ENCODE measurements around the gene CETP.

Gene CETP

DNA sequence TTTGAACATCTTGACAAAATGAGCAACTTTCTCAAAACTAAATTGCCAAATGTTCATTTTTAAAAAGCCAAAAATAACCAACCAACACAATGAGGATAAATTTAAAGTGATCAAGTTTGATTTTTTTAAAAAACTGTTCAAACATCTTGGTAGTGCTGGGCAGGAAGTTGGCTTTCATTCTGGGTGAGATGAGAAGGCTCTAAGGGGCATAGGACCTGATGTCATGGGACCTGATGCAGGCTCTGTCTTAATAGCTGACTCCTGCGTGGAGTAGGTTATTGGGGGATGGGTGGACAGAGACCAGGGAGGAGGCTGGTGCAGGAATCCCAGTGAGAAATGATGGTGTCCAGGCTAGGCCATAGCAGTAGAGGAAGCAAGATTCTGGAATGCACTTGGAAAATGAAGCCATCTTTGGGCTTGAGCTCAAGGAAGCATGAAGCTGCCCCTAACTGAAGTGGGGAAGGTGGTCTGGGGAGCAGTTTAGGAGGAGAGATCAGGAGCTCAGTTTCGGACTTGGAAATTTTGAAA, 48.0 kb downstream of the CETP start:
- TF ChIP-seq, protein P1, sequence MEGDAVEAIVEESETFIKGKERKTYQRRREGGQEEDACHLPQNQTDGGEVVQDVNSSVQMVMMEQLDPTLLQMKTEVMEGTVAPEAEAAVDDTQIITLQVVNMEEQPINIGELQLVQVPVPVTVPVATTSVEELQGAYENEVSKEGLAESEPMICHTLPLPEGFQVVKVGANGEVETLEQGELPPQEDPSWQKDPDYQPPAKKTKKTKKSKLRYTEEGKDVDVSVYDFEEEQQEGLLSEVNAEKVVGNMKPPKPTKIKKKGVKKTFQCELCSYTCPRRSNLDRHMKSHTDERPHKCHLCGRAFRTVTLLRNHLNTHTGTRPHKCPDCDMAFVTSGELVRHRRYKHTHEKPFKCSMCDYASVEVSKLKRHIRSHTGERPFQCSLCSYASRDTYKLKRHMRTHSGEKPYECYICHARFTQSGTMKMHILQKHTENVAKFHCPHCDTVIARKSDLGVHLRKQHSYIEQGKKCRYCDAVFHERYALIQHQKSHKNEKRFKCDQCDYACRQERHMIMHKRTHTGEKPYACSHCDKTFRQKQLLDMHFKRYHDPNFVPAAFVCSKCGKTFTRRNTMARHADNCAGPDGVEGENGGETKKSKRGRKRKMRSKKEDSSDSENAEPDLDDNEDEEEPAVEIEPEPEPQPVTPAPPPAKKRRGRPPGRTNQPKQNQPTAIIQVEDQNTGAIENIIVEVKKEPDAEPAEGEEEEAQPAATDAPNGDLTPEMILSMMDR (IDR thresholded peaks at IDR 0.05; ENCODE audit: control insufficient read depth, insufficient read depth, low read depth, low read length, missing control alignments) = no peak

DNA sequence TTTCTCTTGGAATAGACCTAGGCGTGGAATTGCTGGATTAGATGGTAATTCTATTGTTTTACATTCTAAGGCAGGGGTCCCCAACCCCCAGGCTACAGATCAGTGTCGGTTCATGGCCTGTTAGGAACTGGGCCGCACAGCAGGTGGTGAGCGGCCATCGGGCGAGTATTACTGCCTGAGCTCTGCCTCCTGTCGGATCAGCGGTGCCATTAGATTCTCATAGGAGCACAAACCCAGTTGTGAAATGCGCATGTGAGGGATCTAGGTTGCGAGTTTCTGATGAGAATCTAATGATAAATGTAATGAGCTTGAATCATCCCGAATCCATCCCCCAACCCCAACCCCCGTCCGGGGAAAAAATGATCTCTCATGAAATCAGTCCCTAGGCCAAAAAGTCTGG, 50.6 kb downstream of the CETP start:
- TF ChIP-seq, protein P1 (IDR thresholded peaks at IDR 0.05; ENCODE audit: control insufficient read depth, insufficient read depth, low read depth, low read length, missing control alignments) = no peak
- no peak for DNase-seq (ENCODE audit: low read depth)

More for the DNA sequence above, 48.0 kb downstream of the CETP start:
- DNase-seq (ENCODE audit: low read depth) = no peak
- no peak overlapping the region for H3K4me3 ChIP-seq (ENCODE audit: control insufficient read depth, low read depth, low read length)

GRCh38 chr16:57013229-57013628, 51.5 kb downstream of the CETP start:
- TF ChIP-seq, protein P1 (IDR thresholded peaks at IDR 0.05; ENCODE audit: control insufficient read depth, insufficient read depth, low read depth, low read length, missing control alignments) = no peak
- H3K4me3 ChIP-seq (ENCODE audit: control insufficient read depth, low read depth, low read length) = no peak overlapping the region
- peak; percentile 58 for DNase-seq (ENCODE audit: low read depth)

More for the DNA sequence above, 50.6 kb downstream of the CETP start:
- no peak overlapping the region for H3K4me3 ChIP-seq (ENCODE audit: control insufficient read depth, low read depth, low read length)

DNA sequence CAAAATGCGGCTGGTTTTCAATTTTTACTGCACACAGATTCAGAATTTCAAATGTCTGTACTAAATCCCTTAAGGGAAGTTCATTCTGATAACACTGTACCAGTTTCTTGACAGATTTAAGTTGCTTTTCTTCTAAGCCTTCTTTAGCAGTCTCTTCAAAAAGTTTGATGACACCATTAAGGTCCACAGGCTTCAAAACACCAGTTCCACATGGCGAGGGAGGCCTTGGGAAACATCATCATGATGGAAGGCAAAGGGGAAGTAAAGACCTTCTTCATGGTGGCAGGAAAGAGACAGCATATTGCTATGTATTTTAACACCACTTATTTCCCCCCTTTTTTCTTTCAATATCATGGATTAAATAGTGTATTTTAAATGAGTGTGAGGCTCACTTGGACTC, 52.2 kb downstream of the CETP start:
- TF ChIP-seq, protein P1 (IDR thresholded peaks at IDR 0.05; ENCODE audit: control insufficient read depth, insufficient read depth, low read depth, low read length, missing control alignments) = no peak
- no peak overlapping the region for H3K4me3 ChIP-seq (ENCODE audit: control insufficient read depth, low read depth, low read length)
- DNase-seq (ENCODE audit: low read depth) = no peak

DNA sequence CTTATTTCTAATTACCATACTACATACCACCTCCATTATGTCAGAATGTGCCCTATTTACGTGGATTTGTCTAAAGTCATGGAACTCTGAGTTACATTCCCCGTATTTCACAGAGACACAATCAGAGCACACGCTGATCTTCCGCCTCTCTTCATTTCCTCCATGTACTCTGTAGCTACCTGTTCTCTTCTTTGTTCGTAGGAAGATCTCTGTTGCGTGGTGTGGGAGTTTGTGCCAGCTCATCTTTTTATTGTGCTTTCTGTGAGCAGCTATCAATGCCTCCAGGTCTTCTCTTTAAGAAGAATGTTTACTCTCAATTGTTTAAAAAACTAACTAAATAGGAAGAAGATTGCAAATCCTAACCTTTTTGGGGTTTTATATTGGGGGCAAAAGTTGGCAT, 54.6 kb downstream of the CETP start:
- DNase-seq (ENCODE audit: low read depth) = no peak
- TF ChIP-seq, protein P1 (IDR thresholded peaks at IDR 0.05; ENCODE audit: control insufficient read depth, insufficient read depth, low read depth, low read length, missing control alignments) = no peak
- no peak overlapping the region for H3K4me3 ChIP-seq (ENCODE audit: control insufficient read depth, low read depth, low read length)

GRCh38 chr16:57016831-57017230, 55.1 kb downstream of the CETP start:
- H3K4me3 ChIP-seq (ENCODE audit: control insufficient read depth, low read depth, low read length) = no peak overlapping the region
- DNase-seq (ENCODE audit: low read depth) = no peak

More at GRCh38 chr16:57016831-57017230, 55.1 kb downstream of the CETP start:
- TF ChIP-seq, protein P1 (IDR thresholded peaks at IDR 0.05; ENCODE audit: control insufficient read depth, insufficient read depth, low read depth, low read length, missing control alignments) = no peak
